Measurements from ENCODE around the gene MAP6D1. TPM values are rescaled to one million over a fixed set of nuclear protein-coding genes. Genes with fewer than 3 reads are reported as not detected.

The MAP6D1 gene
- total and polyA plus RNA-seq, 2 donors from 2014 or later: 1.4 to 1.5 TPM

- Histone ChIP-seq H3K4me1 (ENCODE audit: control insufficient read depth in 2 of 3, insufficient read depth in 2 of 3, low read depth in 1 of 3, low read length in 3 of 3) (no peaks in the 10 kb centered on the region), H3K27me3 (ENCODE audit: control insufficient read depth, insufficient read depth, low read length) (no peaks in the 10 kb centered on the region), H3K36me3 (ENCODE audit: control insufficient read depth in 2 of 3, insufficient read depth in 3 of 3, low read length in 3 of 3) (peaks cover 0 to 11% (median 3%) of the 10 kb centered on the region in 3 donors), H3K9ac (ENCODE audit: low read length in 3 of 3) (no peak overlapping the region), H3K9me3 (ENCODE audit: control insufficient read depth in 2 of 3, insufficient read depth in 1 of 3, low read length in 3 of 3) (no peaks in the 10 kb centered on the region), H3K27ac (ENCODE audit: low read depth in 2 of 2, low read length in 2 of 2) (no peak overlapping the region), H3K4me3 (ENCODE audit: low read length in 3 of 3) (no peak overlapping the region)
- DNase-seq (no peak), FAIRE-seq (no peak)
- TF ChIP-seq CTCF (IDR thresholded peaks at IDR 0.05; ENCODE audit: borderline replicate concordance, extremely low read depth, insufficient read depth): no peak
- intact Hi-C loops (cut with DNase I): no loop called here
Measured at GRCh38 chr3:183814240-183814639, 11.1 kb downstream of the MAP6D1 start.

- Histone ChIP-seq H3K4me1 (ENCODE audit: control insufficient read depth in 2 of 3, insufficient read depth in 2 of 3, low read depth in 1 of 3, low read length in 3 of 3) (no peaks in the 10 kb centered on the region), H3K9ac (ENCODE audit: low read length in 3 of 3) (no peak overlapping the region), H3K27ac (ENCODE audit: low read depth in 2 of 2, low read length in 2 of 2) (no peak overlapping the region), H3K27me3 (ENCODE audit: control insufficient read depth, insufficient read depth, low read length) (no peaks in the 10 kb centered on the region), H3K4me3 (ENCODE audit: low read length in 3 of 3) (no peak overlapping the region), H3K9me3 (ENCODE audit: control insufficient read depth in 2 of 3, insufficient read depth in 1 of 3, low read length in 3 of 3) (no peaks in the 10 kb centered on the region), H3K36me3 (ENCODE audit: control insufficient read depth in 2 of 3, insufficient read depth in 3 of 3, low read length in 3 of 3) (peaks cover 3 to 11% (median 4%) of the 10 kb centered on the region in 3 donors)
- TF ChIP-seq CTCF (IDR thresholded peaks at IDR 0.05; ENCODE audit: borderline replicate concordance, extremely low read depth, insufficient read depth): no peak
- FAIRE-seq (no peak), DNase-seq (no peak)
- intact Hi-C loops (cut with DNase I): no loop called here
Measured at GRCh38 chr3:183812761-183813445, 12.5 kb downstream of the MAP6D1 start.

GRCh38 chr3:183811638-183812037 lies 13.7 kb downstream of the MAP6D1 start:
- no peak for TF ChIP-seq CTCF (IDR thresholded peaks at IDR 0.05; ENCODE audit: borderline replicate concordance, extremely low read depth, insufficient read depth)
- Histone ChIP-seq H3K4me3 (ENCODE audit: low read length in 3 of 3) (no peak overlapping the region), H3K27ac (ENCODE audit: low read depth in 2 of 2, low read length in 2 of 2) (no peak overlapping the region), H3K36me3 (ENCODE audit: control insufficient read depth in 2 of 3, insufficient read depth in 3 of 3, low read length in 3 of 3) (peaks cover 3 to 18% (median 13%) of the 10 kb centered on the region in 3 donors), H3K4me1 (ENCODE audit: control insufficient read depth in 2 of 3, insufficient read depth in 2 of 3, low read depth in 1 of 3, low read length in 3 of 3) (no peaks in the 10 kb centered on the region), H3K9me3 (ENCODE audit: control insufficient read depth in 2 of 3, insufficient read depth in 1 of 3, low read length in 3 of 3) (no peaks in the 10 kb centered on the region), H3K9ac (ENCODE audit: low read length in 3 of 3) (no peak overlapping the region), H3K27me3 (ENCODE audit: control insufficient read depth, insufficient read depth, low read length) (no peaks in the 10 kb centered on the region)
- FAIRE-seq (no peak), DNase-seq (no peak)
- intact Hi-C loops (cut with DNase I): no loop called here
